Heart right ventricle (tissue), 16 donors: Measurements from ENCODE around the gene FOSL1. TPM values are rescaled to one million over a fixed set of nuclear protein-coding genes. Genes with fewer than 3 reads are reported as not detected.

Experiments
- ATAC-seq, 8 donors: fragments of 200-7000 bp; cut with Tn5 transposase; one replicate each; pipeline ENCODE4 v1.9.1; 2020; ENCODE audit warnings: mild to moderate bottlenecking in 8 of 8, moderate library complexity in 8 of 8, moderate number of reproducible peaks in 1 of 8
- DNase-seq, 2 donors: peaks; one replicate each; pipeline ENCODE4 v3.0.0-alpha.2; 2020
- H3K27ac ChIP-seq, 10 donors: fragments of 200-600 bp; sonication (generic) in 2 of 10; one replicate each; pipeline versions ENCODE4 v1.5.0 to v1.8.0; 2020 to 2022; ENCODE audit warnings: mild to moderate bottlenecking in 3 of 10
- H3K27me3 ChIP-seq, 7 donors: fragments of 200-600 bp; one replicate each; pipeline ENCODE4 v1.8.0; 2021 to 2022; ENCODE audit warnings: mild to moderate bottlenecking in 2 of 7
- H3K36me3 ChIP-seq, 9 donors: fragments of 200-600 bp; sonication (generic) in 1 of 9; one replicate each; pipeline versions ENCODE4 v1.5.0 to v1.8.0; 2020 to 2022; ENCODE audit warnings: mild to moderate bottlenecking in 2 of 9
- H3K4me1 ChIP-seq, 9 donors: fragments of 200-600 bp; sonication (generic) in 1 of 9; one replicate each; pipeline versions ENCODE4 v1.5.0 to v1.8.0; 2020 to 2022; ENCODE audit warnings: mild to moderate bottlenecking in 4 of 9
- H3K4me3 ChIP-seq, 10 donors: fragments of 200-600 bp; sonication (generic) in 2 of 10; one replicate each; pipeline versions ENCODE4 v1.5.0 to v1.8.0; 2020 to 2022; ENCODE audit warnings: mild to moderate bottlenecking in 7 of 10, moderate library complexity in 2 of 10
- H3K9me3 ChIP-seq, 11 donors: fragments of 200-600 bp in 10 of 11; sonication (generic) in 2 of 11; one replicate each; pipeline versions ENCODE4 v1.5.0 to v1.8.0; 2013 to 2022; ENCODE audit warnings: mild to moderate bottlenecking in 2 of 11, control low read depth in 1 of 11, moderate library complexity in 1 of 11
- WGBS, 2 donors: extraction: QIAGEN DNeasy Blood & Tissue Kit; methylation state at CpG; one replicate each; pipeline ENCODE4 v1.1.7; 2013; ENCODE audit warnings: inconsistent platforms in 1 of 2; 5-methylcytosine and 5-hydroxymethylcytosine counted together
- intact Hi-C, 10 donors: fragments of 100-400 bp; cut with DNase I; formaldehyde crosslinking; loops; one replicate each; pipeline versions ENCODE4 v1.11.1 to v1.14.2; 2022
- polyA plus RNA-seq, 2 donors: library from polyadenylated mRNA; stranded (reverse); fragments of 200-250 nt; gene quantifications; one replicate each; pipeline ENCODE4 v1.2.3, GENCODE V29; 2013
- total RNA-seq, 10 donors: library from RNA; stranded (reverse); fragmentation: NEBNext Ultra II Directional in 3 of 10; extraction: Animal tissue kit (Norgen Biotek cat#: 25700) in 3 of 10; gene quantifications; one replicate each; pipeline versions ENCODE4 v1.2.1 to v1.2.4, GENCODE V29; 2021 to 2023
- TF ChIP-seq, protein P1 (sequence below), 9 donors: fragments of 200-600 bp; sonication (generic) in 2 of 9; IDR thresholded peaks; one replicate each; pipeline versions ENCODE4 v1.5.0 to v1.8.0; 2021 to 2022; ENCODE audit warnings: antibody characterized with exemption in 9 of 9, mild to moderate bottlenecking in 5 of 9, moderate library complexity in 1 of 9
- donor health status: Arrhythmogenic right ventricular cardiomyopathy.
- donor health status: ischemic (EF 13 %, LVEDD 7.1; RV severe dilation, severe dysfunction).
- donor health status: healthy with polysubstance abuse.
- donor health status: DM: no; HTN: yes; CAD: no.
- donor health status: DM: no; HTN: no; CAD: no.
- donor health status: ischemic (EF 25% LVEDD 6.9; RV normal size, moderate dysfunction).
- donor health status: ischemic (EF 25% LVEDD 5.7; RV mildly dilated, moderate dysfunction).
- donor health status: healthy.
- donor health status: DM: yes; HTN: yes; CAD: no.
- donor health status: Ischemic cardiomyopathy.
- donor health status: ischemic (EF 35%, LVEDD 5.7; RV mildly dilated, moderate dysfunction).
- donor health status: nonischemic (EF 11% LVEDD 7.7; RV severe dilation, severe dysfunction).
- donor health status: DM: yes; HTN: yes; CAD: no.
- donor health status: PGD.
- donor health status: ischemic (EF 29% LVEDD 5.4; RV normal size, mild dysfunction).
- donor health status: nonischemic (EF 23%, LVEDD 6.1; RV moderate dilation, normal function).

Gene FOSL1
- total and polyA plus RNA-seq, 12 donors: 0.31 to 32.8 (median 2.8) TPM; not detected in 2

GRCh38 chr11:65925397-65925796 is 25.2 kb upstream of the FOSL1 start:
- intact Hi-C loops: no loop called here
- no peak overlapping the region for H3K27ac ChIP-seq
- no peaks in the 10 kb centered on the region for H3K27me3 ChIP-seq
- 50 to 61% methylated on average over 2 of the region's 2 CpGs for WGBS, 2 donors
- TF ChIP-seq, protein P1, sequence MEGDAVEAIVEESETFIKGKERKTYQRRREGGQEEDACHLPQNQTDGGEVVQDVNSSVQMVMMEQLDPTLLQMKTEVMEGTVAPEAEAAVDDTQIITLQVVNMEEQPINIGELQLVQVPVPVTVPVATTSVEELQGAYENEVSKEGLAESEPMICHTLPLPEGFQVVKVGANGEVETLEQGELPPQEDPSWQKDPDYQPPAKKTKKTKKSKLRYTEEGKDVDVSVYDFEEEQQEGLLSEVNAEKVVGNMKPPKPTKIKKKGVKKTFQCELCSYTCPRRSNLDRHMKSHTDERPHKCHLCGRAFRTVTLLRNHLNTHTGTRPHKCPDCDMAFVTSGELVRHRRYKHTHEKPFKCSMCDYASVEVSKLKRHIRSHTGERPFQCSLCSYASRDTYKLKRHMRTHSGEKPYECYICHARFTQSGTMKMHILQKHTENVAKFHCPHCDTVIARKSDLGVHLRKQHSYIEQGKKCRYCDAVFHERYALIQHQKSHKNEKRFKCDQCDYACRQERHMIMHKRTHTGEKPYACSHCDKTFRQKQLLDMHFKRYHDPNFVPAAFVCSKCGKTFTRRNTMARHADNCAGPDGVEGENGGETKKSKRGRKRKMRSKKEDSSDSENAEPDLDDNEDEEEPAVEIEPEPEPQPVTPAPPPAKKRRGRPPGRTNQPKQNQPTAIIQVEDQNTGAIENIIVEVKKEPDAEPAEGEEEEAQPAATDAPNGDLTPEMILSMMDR (IDR thresholded peaks at IDR 0.05): no peak
- DNase-seq (no peak), ATAC-seq (no peak)
- peaks cover 4 to 25% (median 8%) of the 10 kb centered on the region in 9 donors for H3K4me1 ChIP-seq
- H3K4me3 ChIP-seq: no peak overlapping the region
- H3K9me3 ChIP-seq: no peaks in the 10 kb centered on the region
- H3K36me3 ChIP-seq: peaks cover 0 to 36% (median 4%) of the 10 kb centered on the region in 9 donors

DNA sequence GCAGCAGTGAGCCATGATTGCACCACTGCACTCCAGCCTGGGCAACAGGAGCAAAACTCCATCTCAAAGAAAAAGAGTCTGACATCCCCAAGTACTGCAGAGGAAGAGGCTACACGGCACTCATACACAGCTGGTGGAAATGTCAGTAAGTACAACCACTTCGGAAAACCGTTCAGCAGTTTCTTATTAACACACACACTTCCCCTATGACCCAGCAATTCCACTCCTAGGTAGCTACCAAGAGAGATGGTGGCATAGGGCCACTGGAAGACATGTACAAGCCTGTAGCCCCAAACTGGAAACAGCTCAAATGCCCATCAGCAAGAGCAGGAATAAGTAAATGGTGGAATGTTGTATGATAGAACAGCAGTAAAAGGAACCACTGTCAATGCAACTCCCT is 22.4 kb upstream of the FOSL1 start:
- Histone ChIP-seq H3K9me3 (no peaks in the 10 kb centered on the region), H3K36me3 (peaks cover 0 to 37% (median 4%) of the 10 kb centered on the region in 9 donors), H3K4me1 (peaks cover 14 to 30% (median 22%) of the 10 kb centered on the region in 9 donors), H3K4me3 (no peak overlapping the region), H3K27ac (no peak overlapping the region), H3K27me3 (no peaks in the 10 kb centered on the region)
- ATAC-seq: no peak
- WGBS, 2 donors: 80 to 85% methylated on average over 3 of the region's 3 CpGs
- intact Hi-C loops: loop anchor here in 1 of 10 donors (5.0 kb wide), 1 partner anchor 40 kb away; the partner anchor contains the start of gene SART1
- DNase-seq: no peak
- TF ChIP-seq, protein P1 (IDR thresholded peaks at IDR 0.05): no peak

DNA sequence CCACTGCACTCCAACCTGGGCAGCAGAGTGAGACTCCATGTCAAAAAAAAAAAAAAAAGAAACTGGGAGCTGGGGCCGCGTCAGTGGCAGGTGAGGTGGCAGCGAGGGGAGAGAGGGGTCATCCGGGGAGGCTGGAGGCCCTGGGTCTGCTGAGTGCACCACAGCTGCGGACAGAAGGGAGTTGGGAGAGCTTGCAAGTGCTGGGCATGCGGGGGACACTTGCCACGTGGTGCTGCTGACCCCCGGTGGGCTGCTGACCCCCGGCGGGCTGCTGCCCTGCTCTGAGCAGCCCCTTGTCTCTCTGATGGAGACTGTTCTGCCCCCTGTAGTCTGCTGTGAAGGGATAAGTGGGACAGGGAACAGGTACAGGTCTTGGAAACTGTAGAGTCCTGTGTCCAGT is 21.7 kb upstream of the FOSL1 start:
- Histone ChIP-seq H3K27ac (no peak overlapping the region), H3K9me3 (no peaks in the 10 kb centered on the region), H3K4me1 (peaks cover 20 to 37% (median 28%) of the 10 kb centered on the region in 9 donors), H3K36me3 (peaks cover 0 to 42% (median 4%) of the 10 kb centered on the region in 9 donors), H3K4me3 (no peak overlapping the region), H3K27me3 (no peaks in the 10 kb centered on the region)
- ATAC-seq (no peak), DNase-seq (no peak)
- WGBS, 2 donors: 95% methylated on average over 10 of the region's 10 CpGs
- intact Hi-C loops: loop anchor here in 1 of 10 donors (5.0 kb wide), 1 partner anchor 40 kb away; the partner anchor contains the start of gene SART1
- TF ChIP-seq, protein P1 (IDR thresholded peaks at IDR 0.05): no peak

GRCh38 chr11:65921033-65921555 is 20.9 kb upstream of the FOSL1 start:
- ATAC-seq (no peak), DNase-seq (no peak)
- Histone ChIP-seq H3K4me3 (peak overlapping the region in 5 of 10 donors; percentile 81 to 100 (median 98)), H3K4me1 (peaks cover 24 to 45% (median 36%) of the 10 kb centered on the region in 9 donors), H3K9me3 (no peaks in the 10 kb centered on the region), H3K27me3 (no peaks in the 10 kb centered on the region), H3K27ac (no peak overlapping the region), H3K36me3 (peaks cover 0 to 42% (median 4%) of the 10 kb centered on the region in 9 donors)
- TF ChIP-seq, protein P1 (IDR thresholded peaks at IDR 0.05): no peak
- intact Hi-C loops: loop anchor here in 1 of 10 donors (5.0 kb wide), 1 partner anchor 41 kb away; the partner anchor contains the start of gene SART1
- WGBS, 2 donors: 89 to 94% methylated on average over 12 of the region's 12 CpGs
